Activated naive CD8-positive, alpha-beta T cell treated with anti-CD3 and anti-CD28 coated beads, Interleukin-2, amount 10 ng/mL, durations not matched to agents 7 days and 5 days (primary cell): ENCODE data around the gene EPS8L2. TPM values are rescaled to one million over a fixed set of nuclear protein-coding genes. Genes with fewer than 3 reads are reported as not detected.

Experiments
- ATAC-seq: fragments of 150-1000 bp; cut with Tn5 transposase; one replicate; pipeline ENCODE4 v1.10.0; 2021; ENCODE audit warnings: low read depth, moderate library complexity
- POLR2A ChIA-PET: fragments of 350-600 bp; sonication (Branson Sonifier 250); formaldehyde crosslinking; loops from one replicate; lab custom pipeline; 2021; ENCODE audit warnings: antibody characterized with exemption; lab: Charles Lee
- DNase-seq: peaks from one replicate; pipeline ENCODE4 v3.0.0; 2021
- H3K27ac Mint-ChIP-seq: one replicate; pipeline ENCODE4 v1.8.0; 2022; ENCODE audit warnings: mild to moderate bottlenecking, mixed read lengths
- H3K27me3 Mint-ChIP-seq: one replicate; pipeline ENCODE4 v1.8.0; 2022; ENCODE audit warnings: mild to moderate bottlenecking, moderate library complexity, mixed read lengths
- H3K36me3 Mint-ChIP-seq: one replicate; pipeline ENCODE4 v1.8.0; 2021; ENCODE audit warnings: mild to moderate bottlenecking, mixed read lengths
- H3K4me1 Mint-ChIP-seq: one replicate; pipeline ENCODE4 v1.8.0; 2021; ENCODE audit warnings: mixed read lengths
- H3K4me3 Mint-ChIP-seq: one replicate; pipeline ENCODE4 v1.8.0; 2022; ENCODE audit warnings: mild to moderate bottlenecking, moderate library complexity, mixed read lengths
- H3K9me3 Mint-ChIP-seq: one replicate; pipeline ENCODE4 v1.8.0; 2021; ENCODE audit warnings: mixed read lengths
- total RNA-seq, 2 experiments: library from RNA; stranded (reverse); gene quantifications; one replicate each; pipeline ENCODE4 v1.2.3, GENCODE V29; 2021

The EPS8L2 gene
- total RNA-seq, 2 experiments from 2014 or later, result 19.0 to 24.5 TPM

- H3K9me3 Mint-ChIP-seq, result no peaks in the 10 kb centered on the region
- no peak overlapping the region for H3K4me3 Mint-ChIP-seq
- no peak overlapping the region for H3K27ac Mint-ChIP-seq
- DNase-seq (no peak), ATAC-seq (no peak)
- H3K27me3 Mint-ChIP-seq, result no peaks in the 10 kb centered on the region
- peaks cover 16% of the 10 kb centered on the region for H3K4me1 Mint-ChIP-seq
- H3K36me3 Mint-ChIP-seq, result peaks cover 4% of the 10 kb centered on the region
- POLR2A ChIA-PET, result no interaction called here
Measured at GRCh38 chr11:701741-702461, 4.1 kb upstream of the EPS8L2 start.

- Mint-ChIP-seq H3K9me3 (no peaks in the 10 kb centered on the region), H3K36me3 (peaks cover 4% of the 10 kb centered on the region), H3K27ac (no peak overlapping the region), H3K4me1 (peaks cover 9% of the 10 kb centered on the region), H3K4me3 (no peak overlapping the region), H3K27me3 (peaks cover 5% of the 10 kb centered on the region)
- ATAC-seq (no peak), DNase-seq (no peak)
- POLR2A ChIA-PET, result interaction anchor here (0.8 kb wide), 1 partner anchor 7 kb away, joined by 3 read pairs; the partner anchor contains the start of genes DEAF1 and TMEM80
Measured at GRCh38 chr11:702462-703461, 3.3 kb upstream of the EPS8L2 start.

GRCh38 chr11:703506-703905 is 2.5 kb upstream of the EPS8L2 start:
- POLR2A ChIA-PET, result interaction anchor here (0.8 kb wide), 1 partner anchor 8 kb away, joined by 3 read pairs; the partner anchor contains the start of genes DEAF1 and TMEM80
- Mint-ChIP-seq H3K9me3 (no peaks in the 10 kb centered on the region), H3K27ac (no peak overlapping the region)

GRCh38 chr11:704228-704674 is 1.8 kb upstream of the EPS8L2 start:
- Mint-ChIP-seq H3K4me1 (peaks cover 3% of the 10 kb centered on the region), H3K36me3 (peaks cover 3% of the 10 kb centered on the region), H3K9me3 (no peaks in the 10 kb centered on the region), H3K27ac (no peak overlapping the region), H3K4me3 (no peak overlapping the region), H3K27me3 (peaks cover 8% of the 10 kb centered on the region)
- no peak for ATAC-seq
- DNase-seq, result no peak
- POLR2A ChIA-PET, result interaction anchor here (0.5 to 2.0 kb wide), 3 partner anchors 8 to 158 kb away, joined by 3 to 7 read pairs (median 3); partner anchors contain the start of genes DEAF1 and TMEM80

More at GRCh38 chr11:703506-703905, 2.5 kb upstream of the EPS8L2 start:
- DNase-seq, result no peak
- no peak for ATAC-seq
- peaks cover 8% of the 10 kb centered on the region for H3K27me3 Mint-ChIP-seq
- peaks cover 3% of the 10 kb centered on the region for H3K36me3 Mint-ChIP-seq
- no peak overlapping the region for H3K4me3 Mint-ChIP-seq
- peaks cover 3% of the 10 kb centered on the region for H3K4me1 Mint-ChIP-seq

DNA sequence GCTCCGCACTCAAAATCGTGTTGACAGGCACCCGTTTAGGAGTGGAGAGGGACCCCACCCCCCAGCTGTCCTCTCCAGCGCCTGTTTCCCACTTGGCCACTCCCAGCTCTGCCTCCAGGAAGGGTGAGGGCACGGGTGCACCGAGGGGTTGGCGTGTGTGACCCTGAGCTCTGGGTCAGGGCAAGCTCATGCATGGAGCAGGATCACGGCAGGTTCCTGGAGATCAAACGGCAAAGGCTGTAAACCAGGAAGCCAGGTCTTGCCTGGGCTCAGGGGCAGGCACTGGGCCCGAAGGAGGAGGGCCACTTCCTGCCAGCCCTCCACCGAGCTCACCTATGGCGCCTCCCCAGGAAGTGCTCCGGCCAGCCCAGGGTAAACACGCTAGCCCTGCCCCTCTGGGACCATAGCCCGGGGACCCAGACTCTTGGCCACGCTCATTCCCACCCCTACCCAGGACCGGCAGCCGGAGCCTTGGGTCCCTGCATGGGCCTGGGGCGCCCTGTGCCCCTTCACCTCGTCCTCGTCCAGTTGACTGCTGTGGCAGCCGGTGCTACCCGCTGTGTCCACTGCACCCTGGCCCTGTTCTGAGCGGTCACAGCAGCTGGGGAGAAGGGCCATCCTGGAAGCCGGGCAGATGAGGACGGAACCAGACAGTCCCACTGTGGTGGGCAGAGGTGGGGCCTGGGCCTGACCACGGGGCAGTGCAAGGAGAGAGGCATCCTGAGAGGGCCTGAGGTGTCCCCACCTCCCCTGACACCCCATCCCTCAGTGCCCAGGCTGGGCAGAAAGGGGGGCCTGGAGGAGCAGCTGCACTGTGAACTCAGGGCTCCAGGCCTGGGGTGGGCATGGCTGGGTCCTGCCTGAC is 1.0 kb upstream of the EPS8L2 start:
- ATAC-seq (peak; percentile 50), DNase-seq (no peak)
- peaks cover 3% of the 10 kb centered on the region for H3K4me1 Mint-ChIP-seq
- H3K36me3 Mint-ChIP-seq, result peaks cover 3% of the 10 kb centered on the region
- H3K4me3 Mint-ChIP-seq, result peak overlapping the region; percentile 25
- peaks cover 8% of the 10 kb centered on the region for H3K27me3 Mint-ChIP-seq
- peak overlapping the region; percentile 61 for H3K27ac Mint-ChIP-seq
- no peaks in the 10 kb centered on the region for H3K9me3 Mint-ChIP-seq
- POLR2A ChIA-PET, result interaction anchor here (0.6 to 2.0 kb wide), 3 partner anchors 8 to 14 kb away, joined by 3 to 7 read pairs (median 3); partner anchors contain the start of genes DEAF1 and TMEM80

GRCh38 chr11:706439-706956 is 467 bp downstream of the EPS8L2 start:
- no peaks in the 10 kb centered on the region for H3K36me3 Mint-ChIP-seq
- POLR2A ChIA-PET, result interaction anchor here (0.6 to 1.5 kb wide), 4 partner anchors 8 to 118 kb away, joined by 3 to 5 read pairs (median 4); no protein-coding TSS in a partner anchor
- no peak overlapping the region for H3K27ac Mint-ChIP-seq
- H3K27me3 Mint-ChIP-seq, result peaks cover 12% of the 10 kb centered on the region
- no peak overlapping the region for H3K4me3 Mint-ChIP-seq
- DNase-seq (no peak), ATAC-seq (no peak)
- no peaks in the 10 kb centered on the region for H3K9me3 Mint-ChIP-seq
- peaks cover 11% of the 10 kb centered on the region for H3K4me1 Mint-ChIP-seq

- peak overlapping the region; percentile 19 for H3K4me3 Mint-ChIP-seq
- H3K27me3 Mint-ChIP-seq, result peaks cover 12% of the 10 kb centered on the region
- peaks cover 11% of the 10 kb centered on the region for H3K4me1 Mint-ChIP-seq
- DNase-seq, result no peak
- no peaks in the 10 kb centered on the region for H3K36me3 Mint-ChIP-seq
- no peak overlapping the region for H3K27ac Mint-ChIP-seq
- POLR2A ChIA-PET, result interaction anchor here (0.5 to 1.5 kb wide), 4 partner anchors 10 to 117 kb away, joined by 3 to 5 read pairs (median 3); no protein-coding TSS in a partner anchor
- H3K9me3 Mint-ChIP-seq, result no peaks in the 10 kb centered on the region
- ATAC-seq, result no peak
Measured at GRCh38 chr11:706957-707816, 1.2 kb downstream of the EPS8L2 start.

GRCh38 chr11:707817-708420 is 1.9 kb downstream of the EPS8L2 start:
- POLR2A ChIA-PET, result no interaction called here

GRCh38 chr11:708511-708910 is 2.5 kb downstream of the EPS8L2 start:
- H3K27me3 Mint-ChIP-seq, result peaks cover 12% of the 10 kb centered on the region
- no peaks in the 10 kb centered on the region for H3K36me3 Mint-ChIP-seq
- POLR2A ChIA-PET, result interaction anchor here (0.7 kb wide), 1 partner anchor 54 kb away, joined by 5 read pairs; no protein-coding TSS in a partner anchor
- no peak for ATAC-seq
- H3K27ac Mint-ChIP-seq, result no peak overlapping the region
- no peak for DNase-seq
- H3K9me3 Mint-ChIP-seq, result no peaks in the 10 kb centered on the region
- peaks cover 11% of the 10 kb centered on the region for H3K4me1 Mint-ChIP-seq
- no peak overlapping the region for H3K4me3 Mint-ChIP-seq

More at GRCh38 chr11:707817-708420, 1.9 kb downstream of the EPS8L2 start:
- Mint-ChIP-seq H3K9me3 (no peaks in the 10 kb centered on the region), H3K27ac (no peak overlapping the region), H3K4me3 (no peak overlapping the region), H3K36me3 (no peaks in the 10 kb centered on the region), H3K4me1 (peaks cover 11% of the 10 kb centered on the region), H3K27me3 (peaks cover 12% of the 10 kb centered on the region)
- ATAC-seq, result no peak
- DNase-seq, result no peak

- H3K4me1 Mint-ChIP-seq, result peaks cover 11% of the 10 kb centered on the region
- POLR2A ChIA-PET, result interaction anchor here (0.5 to 0.7 kb wide), 2 partner anchors 55 to 69 kb away, joined by 4 to 5 read pairs; no protein-coding TSS in a partner anchor
- peaks cover 12% of the 10 kb centered on the region for H3K27me3 Mint-ChIP-seq
- H3K36me3 Mint-ChIP-seq, result no peaks in the 10 kb centered on the region
- H3K4me3 Mint-ChIP-seq, result no peak overlapping the region
- H3K9me3 Mint-ChIP-seq, result no peaks in the 10 kb centered on the region
- no peak for ATAC-seq
- no peak overlapping the region for H3K27ac Mint-ChIP-seq
- no peak for DNase-seq
Measured at GRCh38 chr11:709109-709997, 3.3 kb downstream of the EPS8L2 start.
